IPS-NIHi7 (cell line): ENCODE data around the gene LIPK.

ENCODE experiments used
- DNase-seq: peaks from one replicate; pipeline ENCODE4 v3.0.0; 2012; ENCODE audit warnings: mixed read lengths; ENCODE audit errors: extremely low spot score

The LIPK gene

DNA sequence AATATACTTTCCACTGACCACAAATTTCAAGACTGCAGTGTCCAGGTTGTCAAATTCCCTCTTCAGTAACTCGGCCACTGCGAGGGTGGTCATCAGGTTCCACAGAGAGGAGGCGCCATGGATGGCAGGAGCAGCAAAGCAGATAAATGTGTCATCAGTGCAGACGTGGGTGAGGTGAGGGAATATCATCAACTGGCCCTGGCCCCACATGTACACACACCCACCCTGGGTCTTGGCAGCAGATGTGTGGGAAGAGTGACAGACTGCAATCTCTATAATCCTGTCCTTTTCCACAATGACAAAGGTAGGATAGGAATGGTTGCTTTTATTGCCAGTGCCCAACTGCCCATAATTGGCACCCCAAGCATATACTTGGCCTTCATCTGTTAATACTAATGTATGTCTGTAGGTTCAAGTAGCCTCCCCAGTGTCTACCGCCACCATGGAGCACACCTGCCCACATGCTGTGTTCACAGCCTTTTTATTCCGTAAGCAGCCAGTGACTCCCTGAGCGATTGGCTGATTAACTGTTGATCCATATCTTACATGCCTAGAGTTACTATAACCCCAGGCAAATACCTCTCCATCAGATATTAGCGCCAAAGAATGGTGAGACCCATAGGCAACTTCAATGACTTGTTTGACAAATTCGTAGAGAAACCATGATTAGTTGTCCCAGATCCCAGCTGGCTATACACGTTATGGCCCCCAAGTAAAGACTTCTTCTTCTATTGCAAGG lies 80.2 kb downstream of the LIPK start:
- DNase-seq: no peak

DNA sequence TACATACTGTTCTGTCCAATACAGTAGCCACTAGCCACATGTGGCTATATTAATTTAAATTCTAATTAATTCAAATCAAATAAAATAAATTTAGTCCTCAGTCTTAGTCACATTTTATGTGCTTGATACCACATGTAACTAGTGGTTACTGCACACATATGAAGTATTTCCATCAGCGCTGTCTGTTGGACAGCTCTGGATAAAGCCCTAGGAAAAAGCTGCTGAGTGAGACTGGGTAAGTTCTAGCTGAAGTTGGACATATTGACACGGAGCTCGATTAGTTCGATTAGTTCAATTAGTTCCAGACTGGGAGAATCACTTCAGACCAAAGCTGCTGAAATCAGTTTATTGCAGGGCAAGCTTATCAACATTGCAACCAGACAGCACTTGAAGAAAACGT lies 81.4 kb downstream of the LIPK start:
- DNase-seq: no peak

DNA sequence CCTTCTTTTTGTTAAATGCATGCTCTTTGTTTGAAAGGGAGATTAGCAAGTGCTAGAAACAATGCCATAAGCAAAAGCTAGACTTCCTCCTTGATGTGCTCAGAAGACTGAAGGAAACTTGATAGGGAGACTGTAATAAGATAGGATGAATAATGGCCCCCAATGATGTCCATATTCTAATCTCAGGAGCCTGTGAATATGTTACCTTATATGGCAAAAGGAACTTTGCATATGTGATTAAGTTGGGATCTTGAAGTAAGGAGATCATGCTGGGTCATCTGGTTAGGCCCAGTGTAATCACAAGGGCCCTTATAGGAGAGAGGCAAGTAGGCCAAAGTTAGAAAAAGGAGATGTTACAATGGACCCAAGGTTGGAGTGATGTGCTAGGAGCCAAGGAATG lies 82.9 kb downstream of the LIPK start:
- DNase-seq: no peak

DNA sequence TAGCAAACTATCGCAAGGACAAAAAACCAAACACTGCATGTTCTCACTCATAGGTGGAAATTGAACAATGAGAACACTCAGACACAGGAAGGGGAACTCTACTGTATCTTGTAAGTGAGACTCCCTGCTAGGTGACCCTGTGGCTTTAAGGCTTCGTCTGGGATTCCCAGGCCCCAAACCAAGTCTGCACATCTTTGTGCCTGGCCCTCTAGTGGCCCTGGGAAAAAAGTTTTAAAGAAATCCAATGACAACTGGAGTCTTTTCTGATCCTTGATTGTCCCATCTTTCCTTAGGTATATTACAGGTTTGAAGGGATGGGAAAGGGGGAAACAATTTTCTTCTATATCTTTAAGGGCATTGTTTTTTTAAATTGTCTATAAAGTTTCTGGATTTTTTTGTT lies 85.9 kb downstream of the LIPK start:
- DNase-seq: peak; percentile 68

DNA sequence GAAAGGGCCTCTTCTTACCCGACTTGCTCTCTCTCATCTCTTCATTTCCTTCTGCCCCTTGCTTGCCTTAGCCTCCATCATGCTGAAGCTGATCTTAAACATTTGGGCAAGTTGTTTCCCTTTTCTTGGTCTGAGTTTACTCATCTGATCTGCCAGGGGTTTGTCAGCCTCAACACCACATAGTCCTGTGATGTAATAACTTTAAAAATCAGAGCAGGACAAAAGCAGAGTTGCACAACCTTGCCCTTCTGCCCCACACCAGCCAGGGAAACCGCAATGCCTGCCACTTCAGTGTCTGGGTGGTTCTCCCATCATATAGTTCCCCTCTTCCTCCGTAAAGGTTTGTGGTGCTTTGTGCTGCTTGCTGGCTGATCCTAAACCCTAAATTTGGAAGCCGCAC lies 86.6 kb downstream of the LIPK start:
- no peak for DNase-seq

DNA sequence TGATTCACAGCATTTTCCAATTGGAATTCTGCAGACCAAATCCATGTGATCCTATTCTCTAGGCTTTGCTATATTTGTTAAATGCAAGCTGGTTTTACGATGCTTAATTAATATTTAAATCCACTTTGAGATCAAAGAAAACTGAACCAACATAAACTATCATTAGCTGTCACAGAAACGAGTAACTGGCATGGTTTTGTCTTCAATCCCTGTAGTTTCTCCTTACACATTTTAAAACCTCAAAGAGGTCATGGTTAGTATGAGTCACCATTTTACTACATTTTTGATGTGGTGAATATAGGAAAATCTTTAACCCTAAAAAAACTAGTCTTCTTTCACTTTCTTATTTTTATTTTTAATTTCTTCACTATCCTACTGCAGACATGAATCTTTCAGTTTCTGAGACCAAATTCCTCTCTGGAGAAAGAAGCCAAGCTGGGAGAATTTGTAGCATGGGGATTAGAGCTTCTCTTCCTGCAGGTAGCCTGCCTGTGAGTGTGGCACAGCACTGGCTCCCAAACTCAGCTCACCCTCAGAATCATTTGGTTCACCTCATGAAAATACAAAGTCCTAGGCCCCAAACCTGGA lies 87.8 kb downstream of the LIPK start:
- no peak for DNase-seq

DNA sequence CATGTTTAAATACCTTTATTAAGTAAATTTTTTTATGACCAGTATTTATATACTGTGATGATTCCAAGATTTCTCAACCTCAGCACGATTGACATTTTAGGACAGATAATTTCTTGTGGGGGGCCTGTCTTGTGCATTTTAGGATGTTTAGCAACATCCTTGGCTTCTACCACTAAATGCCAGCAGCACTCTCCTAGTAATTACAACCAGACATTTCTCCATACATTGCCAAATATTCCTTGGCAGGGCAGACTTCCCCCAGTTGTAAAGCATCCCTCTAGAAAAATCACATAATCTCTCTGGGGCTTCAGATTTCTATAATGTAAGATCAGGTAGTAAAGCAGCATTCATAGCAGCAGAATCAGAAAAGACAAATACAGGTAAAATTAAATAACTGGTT lies 88.7 kb downstream of the LIPK start:
- no peak for DNase-seq

DNA sequence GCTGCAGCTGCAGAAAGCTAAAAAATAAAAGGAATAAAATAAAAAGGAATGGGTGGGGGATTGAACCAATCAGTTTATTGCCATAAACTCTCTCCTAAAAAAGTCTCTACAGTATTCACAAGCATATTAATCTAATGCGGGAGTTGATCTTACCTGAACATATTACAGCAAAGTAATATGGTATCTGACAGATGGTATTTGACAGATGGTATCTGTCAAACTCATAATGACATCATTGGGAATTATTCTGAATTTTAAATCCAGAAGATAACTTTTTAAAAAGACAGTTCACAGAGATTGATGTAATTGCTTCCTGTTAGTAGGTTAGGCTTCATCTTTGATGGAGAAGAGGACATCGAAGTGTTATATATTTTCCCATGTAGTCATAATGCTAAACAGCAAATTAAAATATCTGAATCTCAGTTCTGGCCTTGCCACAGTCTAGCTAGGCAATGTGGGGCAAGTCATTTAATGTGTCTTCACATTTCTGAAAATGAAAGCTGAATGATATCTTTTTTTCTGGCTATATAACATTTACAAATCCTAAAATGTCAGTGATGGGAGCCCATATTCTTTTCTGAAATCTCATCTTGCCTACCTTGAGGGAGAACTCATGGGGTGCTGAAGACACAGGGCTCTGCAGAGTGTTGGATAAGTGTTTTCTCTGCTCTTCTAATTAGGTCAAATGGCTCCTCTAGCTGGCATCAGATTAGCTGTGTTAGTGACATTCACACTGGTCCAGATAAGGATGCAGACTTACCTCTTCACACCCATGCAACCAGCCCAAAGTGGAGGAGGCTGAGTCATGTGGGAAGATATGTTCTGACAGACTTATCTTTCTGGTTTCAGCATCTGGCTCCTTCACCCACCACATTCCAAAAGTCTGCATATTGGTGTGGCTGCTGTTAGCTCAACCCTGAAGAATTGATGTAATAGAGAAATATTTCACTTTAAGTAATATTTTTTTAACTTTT lies 94.4 kb downstream of the LIPK start:
- peak; percentile 15 for DNase-seq
